Effector memory CD8-positive, alpha-beta T cell (primary cell): Measurements from ENCODE around the gene CAMK2N2.

Experiments
- ATAC-seq: fragments of 150-1000 bp; cut with Tn5 transposase; replicated peaks from 2 replicates; pipeline ENCODE4 v1.10.0; 2021; ENCODE audit warnings: mild to moderate bottlenecking, moderate library complexity
- DNase-seq, 3 experiments: peaks; one replicate each; pipeline ENCODE4 v3.0.0; 2021
- H3K27ac Mint-ChIP-seq, 2 donors: one replicate each; pipeline ENCODE4 v1.8.0; 2022; ENCODE audit warnings: mild to moderate bottlenecking in 2 of 2, mixed read lengths in 2 of 2, moderate library complexity in 2 of 2
- H3K27me3 Mint-ChIP-seq, 2 donors: one replicate each; pipeline ENCODE4 v1.8.0; 2022; ENCODE audit warnings: mixed read lengths in 2 of 2
- H3K36me3 Mint-ChIP-seq: one replicate; pipeline ENCODE4 v1.8.0; 2022; ENCODE audit warnings: mild to moderate bottlenecking, moderate library complexity, mixed read lengths; ENCODE audit not compliant: insufficient read depth
- H3K4me1 Mint-ChIP-seq, 2 donors: one replicate each; pipeline ENCODE4 v1.8.0; 2022; ENCODE audit warnings: low read depth in 2 of 2, mixed read lengths in 2 of 2
- H3K4me3 Mint-ChIP-seq, 2 donors: one replicate each; pipeline ENCODE4 v1.8.0; 2022; ENCODE audit warnings: mild to moderate bottlenecking in 2 of 2, mixed read lengths in 2 of 2, moderate library complexity in 2 of 2
- H3K9me3 Mint-ChIP-seq, 2 donors: one replicate each; pipeline ENCODE4 v1.8.0; 2022; ENCODE audit warnings: mixed read lengths in 2 of 2

The CAMK2N2 gene

DNA sequence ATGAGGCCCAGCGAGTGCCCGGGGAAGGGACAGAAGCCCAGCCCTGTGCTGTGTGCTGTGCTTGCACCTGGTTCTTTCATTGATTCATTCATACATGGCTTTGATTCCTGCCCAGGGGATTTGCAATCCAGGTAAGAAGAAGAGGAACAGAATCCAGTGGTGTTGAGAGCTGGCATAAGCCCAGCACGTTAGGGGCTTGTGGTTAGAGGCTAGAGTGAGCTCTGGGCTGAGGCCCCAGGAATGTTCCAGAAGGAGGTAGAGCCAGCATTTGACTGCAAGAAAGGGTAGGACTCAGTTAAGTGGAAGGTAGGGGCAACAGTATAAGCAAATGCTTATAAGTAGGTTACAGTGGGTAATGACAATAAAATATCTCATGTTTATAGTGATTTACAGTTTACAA lies 29.7 kb downstream of the CAMK2N2 start:
- Mint-ChIP-seq H3K4me3 (peak overlapping the region; percentile 56 to 63), H3K27me3 (peaks cover 42 to 65% of the 10 kb centered on the region in 2 donors), H3K9me3 (no peaks in the 10 kb centered on the region), H3K4me1 (peaks cover 10% of the 10 kb centered on the region in 2 donors), H3K36me3 (peaks cover 3% of the 10 kb centered on the region), H3K27ac (no peak overlapping the region)
- no peak for DNase-seq
- ATAC-seq = no peak

DNA sequence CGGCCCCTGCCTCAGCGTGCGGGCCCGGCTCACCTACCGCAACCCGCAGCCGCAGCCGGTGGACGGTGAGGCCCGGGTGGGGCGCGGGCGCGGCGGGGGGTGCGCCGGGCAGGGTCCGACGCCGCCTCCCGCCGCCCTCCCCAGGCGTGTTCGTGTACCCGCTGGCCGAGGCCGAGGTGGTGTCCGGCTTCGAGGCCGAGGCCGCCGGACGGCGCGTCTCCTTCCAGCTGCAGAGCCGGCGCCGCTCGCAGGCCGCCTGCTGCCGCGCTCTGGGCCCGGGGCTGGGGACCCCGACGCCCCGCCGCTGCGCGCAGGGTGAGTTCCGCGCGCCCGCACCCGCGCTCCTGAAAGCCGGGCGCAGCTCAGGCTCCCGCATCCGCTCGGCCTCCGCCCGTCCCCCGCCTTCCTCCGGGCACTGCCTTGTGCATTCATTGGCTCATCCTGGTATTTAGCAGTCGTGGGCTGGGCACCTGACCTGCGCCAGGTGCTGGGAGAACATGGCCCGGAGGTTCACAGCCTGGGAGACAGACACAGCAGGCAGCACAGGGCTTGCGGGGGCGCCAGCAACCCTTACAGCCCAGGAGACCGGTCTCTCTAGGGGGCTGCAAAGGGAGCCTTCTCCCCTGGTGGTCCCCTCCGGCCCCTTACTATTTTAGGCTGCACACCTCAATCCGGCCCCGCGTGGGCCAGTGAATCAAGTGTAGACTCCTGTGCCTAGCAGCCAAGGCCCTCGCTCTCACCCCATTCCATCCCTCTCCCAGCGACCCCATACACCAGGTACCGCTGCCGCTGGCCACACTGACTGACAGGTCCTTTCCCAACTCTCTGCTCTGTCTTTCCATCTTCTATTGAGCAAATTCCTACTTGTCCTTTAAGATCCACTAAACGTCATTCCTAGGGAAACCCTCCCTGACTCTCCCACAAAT lies 30.5 kb downstream of the CAMK2N2 start:
- no peak for ATAC-seq
- peaks cover 49 to 67% of the 10 kb centered on the region in 2 donors for H3K27me3 Mint-ChIP-seq
- no peak overlapping the region for H3K27ac Mint-ChIP-seq
- H3K4me1 Mint-ChIP-seq = peaks cover 10% of the 10 kb centered on the region in 2 donors
- peak overlapping the region; percentile 56 to 63 for H3K4me3 Mint-ChIP-seq
- H3K9me3 Mint-ChIP-seq = no peaks in the 10 kb centered on the region
- H3K36me3 Mint-ChIP-seq = peaks cover 3% of the 10 kb centered on the region
- DNase-seq = no peak

DNA sequence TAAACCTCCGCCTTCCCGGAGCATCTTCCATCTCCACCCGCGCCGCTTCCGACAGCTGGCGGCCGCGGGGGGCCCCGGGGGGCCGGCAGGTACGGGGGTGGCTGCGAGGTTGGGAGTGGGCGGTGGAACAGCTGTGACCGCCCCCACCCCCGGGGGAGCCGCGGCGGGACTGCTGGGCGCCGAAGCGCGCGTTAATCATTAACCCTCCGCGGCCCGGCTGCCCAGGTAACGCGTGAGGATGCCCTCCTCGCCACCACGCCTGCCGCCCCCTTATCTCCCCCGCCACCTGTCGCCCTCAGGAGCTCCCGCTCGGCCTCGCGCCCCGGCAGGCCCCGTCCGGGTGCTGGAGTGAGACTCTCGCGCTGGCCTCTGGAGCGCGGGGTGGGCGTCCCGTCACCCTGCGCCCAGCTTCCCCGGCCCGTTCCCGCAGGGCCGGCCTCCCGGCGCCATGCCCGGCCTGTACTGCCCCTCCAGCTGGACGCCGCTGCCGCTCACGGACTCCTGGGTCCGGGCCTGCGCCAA lies 31.2 kb downstream of the CAMK2N2 start:
- H3K4me1 Mint-ChIP-seq = peaks cover 10% of the 10 kb centered on the region in 2 donors
- H3K4me3 Mint-ChIP-seq = peak overlapping the region; percentile 54 to 89
- H3K36me3 Mint-ChIP-seq = peaks cover 3% of the 10 kb centered on the region
- H3K27me3 Mint-ChIP-seq = peaks cover 56 to 74% of the 10 kb centered on the region in 2 donors
- H3K27ac Mint-ChIP-seq = no peak overlapping the region
- no peaks in the 10 kb centered on the region for H3K9me3 Mint-ChIP-seq
- no peak for DNase-seq
- no peak for ATAC-seq

DNA sequence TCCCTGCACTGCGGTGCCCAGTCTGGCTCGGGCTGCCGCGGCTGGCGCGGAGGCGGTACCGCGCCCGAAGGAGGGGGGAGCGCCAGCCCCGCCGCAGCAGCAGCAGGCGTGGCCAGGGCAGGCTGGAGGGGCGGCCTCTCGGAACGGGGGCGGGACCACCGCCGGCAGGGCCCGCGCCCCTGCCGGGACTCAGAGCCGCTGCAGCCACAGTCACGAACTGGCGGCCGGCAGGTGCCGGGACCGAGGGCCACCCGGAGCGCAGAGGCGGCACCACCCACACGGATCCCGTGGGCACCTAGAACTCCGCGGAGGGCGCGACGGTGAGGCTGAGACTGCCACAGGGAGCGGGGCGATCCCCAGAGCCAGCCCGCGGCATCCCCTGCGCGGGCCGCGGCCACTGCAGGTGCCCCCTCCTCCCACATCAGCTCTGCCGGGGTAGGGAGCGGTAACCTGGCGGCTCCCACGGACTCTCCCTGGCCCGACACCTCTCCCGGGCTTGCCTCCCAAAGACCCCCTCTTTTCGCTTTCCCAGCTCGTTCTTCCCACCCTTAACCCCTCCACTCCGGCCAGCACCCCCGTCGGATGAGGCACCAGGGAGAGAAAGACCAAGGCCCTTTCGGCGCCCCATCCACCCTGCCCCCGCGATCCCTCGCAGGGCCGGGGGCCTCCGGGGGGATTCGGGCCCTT lies 31.8 kb downstream of the CAMK2N2 start, which contains the start of gene VWA5B2:
Gene VWA5B2, plus strand, starts transcription at position 192 of the 687 bp plus-strand sequence. CDS start 944 bp downstream, outside the sequence.
- H3K4me1 Mint-ChIP-seq = peaks cover 10% of the 10 kb centered on the region in 2 donors
- H3K27me3 Mint-ChIP-seq = peaks cover 60 to 80% of the 10 kb centered on the region in 2 donors
- peak within 1 kb of the TSS; percentile 82 to 89 for H3K4me3 Mint-ChIP-seq
- no peaks in the 10 kb centered on the region for H3K9me3 Mint-ChIP-seq
- DNase-seq = peak; percentile 67 to 82 (median 74)
- peak; percentile 97 for ATAC-seq
- peaks cover 3% of the 10 kb centered on the region for H3K36me3 Mint-ChIP-seq
- H3K27ac Mint-ChIP-seq = peak within 1 kb of the TSS in 1 of 2 donors; percentile 75

DNA sequence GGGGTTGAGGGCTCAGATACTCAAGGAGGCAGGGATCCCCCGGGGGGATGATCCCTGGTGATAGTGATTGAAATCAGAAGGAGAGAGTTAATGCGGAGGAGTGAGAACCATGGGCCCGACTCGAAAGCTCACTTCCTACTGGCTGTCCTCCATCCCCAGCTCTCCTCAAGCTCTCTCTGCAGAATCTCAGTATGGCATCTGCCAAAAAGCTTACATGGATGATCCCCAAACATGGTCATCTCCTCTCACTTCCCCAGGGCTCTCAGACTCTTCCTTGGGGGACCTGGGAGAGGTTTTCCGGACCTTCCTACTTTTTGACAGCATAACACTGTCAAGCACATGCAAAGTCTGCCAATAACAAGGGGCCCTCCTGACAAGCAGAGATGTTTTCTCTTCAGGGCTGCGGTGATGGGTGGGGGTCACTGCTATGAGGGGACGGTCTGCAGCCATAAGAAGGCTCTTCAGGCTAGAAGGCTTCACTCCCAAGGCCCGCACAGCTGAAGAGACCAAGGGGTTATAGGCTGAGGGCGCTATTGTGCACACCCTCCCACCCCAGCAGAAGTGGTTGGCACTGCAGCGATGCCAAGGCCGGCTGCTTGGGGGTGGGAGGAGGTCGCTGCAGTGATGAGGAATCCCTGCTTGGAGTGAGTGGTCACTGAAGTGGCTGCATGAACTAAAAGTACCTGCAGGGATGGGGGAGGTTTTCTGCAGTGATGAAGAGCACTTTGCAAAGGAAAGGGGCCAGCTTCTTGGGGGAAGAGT lies 32.8 kb downstream of the CAMK2N2 start:
- DNase-seq (no peak), ATAC-seq (no peak)
- Mint-ChIP-seq H3K27ac (peak overlapping the region in 1 of 2 donors; percentile 75), H3K9me3 (no peaks in the 10 kb centered on the region), H3K27me3 (peaks cover 60 to 80% of the 10 kb centered on the region in 2 donors), H3K36me3 (peaks cover 6% of the 10 kb centered on the region), H3K4me1 (peaks cover 10% of the 10 kb centered on the region in 2 donors), H3K4me3 (peak overlapping the region; percentile 82 to 89)

DNA sequence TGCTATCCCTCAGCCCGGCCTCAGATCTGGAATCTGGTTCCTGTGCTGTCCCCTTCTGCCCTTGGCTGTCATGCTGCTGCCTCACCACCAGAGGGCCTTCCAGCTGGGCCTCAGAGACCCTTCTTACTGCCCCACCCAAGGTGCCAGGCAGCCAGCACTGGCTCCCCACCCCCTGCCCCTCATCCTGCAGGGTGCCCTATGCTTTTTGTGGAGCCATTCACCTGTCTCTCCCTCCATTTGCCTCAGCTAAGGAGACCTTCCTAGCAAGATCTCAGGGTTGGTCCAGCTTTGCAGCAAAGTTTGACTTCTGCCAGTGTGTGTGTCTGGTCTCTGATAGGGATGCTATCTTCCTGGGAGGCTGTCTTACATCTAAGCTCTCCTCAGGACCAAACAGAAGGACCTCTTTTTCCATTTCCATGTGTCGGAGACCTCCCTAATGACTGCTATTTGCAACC lies 33.8 kb downstream of the CAMK2N2 start:
- Mint-ChIP-seq H3K27ac (no peak overlapping the region), H3K36me3 (peaks cover 6% of the 10 kb centered on the region), H3K4me1 (peaks cover 10% of the 10 kb centered on the region in 2 donors), H3K27me3 (peaks cover 53 to 80% of the 10 kb centered on the region in 2 donors), H3K4me3 (no peak overlapping the region), H3K9me3 (no peaks in the 10 kb centered on the region)
- DNase-seq = peak; percentile 43 to 53 (median 45)
- peak; percentile 30 for ATAC-seq

DNA sequence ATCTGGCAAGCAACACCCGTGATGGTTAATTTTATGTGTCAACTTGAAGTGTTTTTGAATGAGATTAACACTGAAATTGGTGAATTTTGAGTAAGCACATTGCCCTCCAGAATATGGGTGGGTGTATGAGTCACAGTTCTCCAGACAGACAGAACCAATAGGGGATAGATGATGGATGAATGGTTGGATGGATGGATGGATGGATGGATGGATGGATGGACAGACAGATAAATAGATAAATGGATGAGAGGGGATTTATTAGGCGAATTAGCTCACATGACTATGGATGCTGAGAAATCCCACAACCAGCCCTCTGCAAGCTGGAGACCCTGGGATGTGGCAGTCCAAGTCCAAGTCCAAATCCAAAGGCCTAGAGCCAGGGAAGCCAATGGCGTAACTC lies 37.4 kb downstream of the CAMK2N2 start:
- Mint-ChIP-seq H3K36me3 (peaks cover 3% of the 10 kb centered on the region), H3K9me3 (no peaks in the 10 kb centered on the region), H3K4me1 (peaks cover 3 to 7% of the 10 kb centered on the region in 2 donors), H3K4me3 (no peak overlapping the region), H3K27ac (no peak overlapping the region), H3K27me3 (peaks cover 37 to 61% of the 10 kb centered on the region in 2 donors)
- ATAC-seq (no peak), DNase-seq (no peak)

DNA sequence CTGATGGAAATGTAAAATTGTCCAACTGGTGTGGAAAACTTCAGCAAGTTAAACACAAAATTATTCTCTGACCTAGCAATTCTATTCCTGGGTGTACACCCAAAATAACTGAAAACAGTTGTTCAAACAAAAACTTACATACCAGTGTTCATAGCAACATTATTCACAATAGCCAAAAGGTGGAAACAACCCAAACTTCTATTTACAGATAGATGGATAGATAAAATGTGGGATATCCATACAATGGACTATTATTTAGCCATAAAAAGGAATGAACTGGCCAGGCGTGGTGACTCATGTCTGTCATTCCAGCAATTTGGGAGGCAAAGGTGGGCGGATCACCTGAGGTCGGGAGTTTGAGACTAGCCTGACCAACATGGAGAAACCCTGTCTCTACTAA lies 38.8 kb downstream of the CAMK2N2 start:
- DNase-seq (no peak), ATAC-seq (no peak)
- Mint-ChIP-seq H3K9me3 (no peaks in the 10 kb centered on the region), H3K4me3 (no peak overlapping the region), H3K27ac (no peak overlapping the region), H3K4me1 (peaks cover 0 to 2% of the 10 kb centered on the region in 2 donors), H3K27me3 (peaks cover 30 to 56% of the 10 kb centered on the region in 2 donors), H3K36me3 (peaks cover 3% of the 10 kb centered on the region)

DNA sequence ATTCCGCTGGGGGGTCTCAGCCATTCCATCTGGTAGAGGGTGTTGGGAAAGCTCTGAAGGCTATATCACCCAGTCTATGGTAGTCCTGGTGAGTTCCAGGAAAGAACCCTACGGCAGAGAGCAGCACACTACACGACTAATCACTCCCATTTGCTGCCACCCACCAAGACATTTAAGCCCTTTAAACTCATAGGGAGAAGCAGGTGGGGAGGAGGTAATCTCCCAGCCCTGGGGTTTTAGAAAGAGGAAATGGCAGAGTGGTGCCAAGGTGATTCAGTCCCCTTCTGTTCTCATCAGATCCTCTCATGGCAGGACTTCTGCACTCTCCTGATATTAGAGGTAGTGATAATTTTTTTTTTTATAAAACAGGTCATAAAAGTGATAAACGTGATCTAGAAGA lies 42.5 kb downstream of the CAMK2N2 start:
- H3K4me3 Mint-ChIP-seq = no peak overlapping the region
- H3K27ac Mint-ChIP-seq = no peak overlapping the region
- no peaks in the 10 kb centered on the region for H3K4me1 Mint-ChIP-seq
- DNase-seq (no peak), ATAC-seq (no peak)
- H3K36me3 Mint-ChIP-seq = peaks cover 5% of the 10 kb centered on the region
- no peaks in the 10 kb centered on the region for H3K9me3 Mint-ChIP-seq
- H3K27me3 Mint-ChIP-seq = peaks cover 14 to 39% of the 10 kb centered on the region in 2 donors

DNA sequence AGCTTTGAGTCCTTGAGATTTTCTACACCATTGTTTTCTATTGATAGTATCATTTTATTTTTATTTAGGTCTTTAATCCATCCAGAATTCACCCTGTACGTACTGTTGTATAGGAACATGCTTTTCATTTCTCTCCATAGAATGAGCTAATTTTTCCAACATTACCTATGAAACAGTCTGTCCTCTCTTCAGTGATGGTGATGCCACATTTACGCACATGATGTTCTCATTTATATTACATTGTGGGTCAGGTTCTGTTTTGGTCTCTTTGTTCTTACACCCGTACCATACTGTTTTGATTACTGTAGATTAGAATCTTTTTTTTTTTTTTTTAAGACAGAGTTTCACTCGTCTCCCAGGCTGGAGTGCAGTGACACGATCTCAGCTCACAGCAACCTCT lies 49.6 kb downstream of the CAMK2N2 start:
- peaks cover 21 to 23% of the 10 kb centered on the region in 2 donors for H3K27me3 Mint-ChIP-seq
- peaks cover 3% of the 10 kb centered on the region for H3K36me3 Mint-ChIP-seq
- ATAC-seq (no peak), DNase-seq (no peak)
- H3K27ac Mint-ChIP-seq = no peak overlapping the region
- H3K4me3 Mint-ChIP-seq = no peak overlapping the region
- no peaks in the 10 kb centered on the region for H3K9me3 Mint-ChIP-seq
- H3K4me1 Mint-ChIP-seq = no peaks in the 10 kb centered on the region

DNA sequence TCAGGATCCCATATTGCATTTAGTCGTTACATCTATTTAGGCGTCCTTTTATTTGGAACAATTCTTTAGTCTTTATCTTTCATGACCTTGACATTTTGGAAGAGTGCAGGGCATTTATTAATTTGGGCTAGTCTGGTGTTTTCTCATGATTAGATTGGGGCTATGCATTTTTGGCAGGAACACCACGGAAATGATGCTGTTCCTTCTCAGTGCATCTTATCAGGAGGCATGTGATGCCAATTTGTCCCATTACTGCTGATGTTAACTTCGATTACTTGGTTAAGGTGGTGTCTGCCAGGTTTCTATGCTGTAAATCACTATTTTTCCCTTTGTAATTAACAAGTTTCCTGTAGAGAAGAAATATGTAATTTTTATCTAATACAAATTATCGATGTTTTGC lies 50.1 kb downstream of the CAMK2N2 start:
- H3K9me3 Mint-ChIP-seq = no peaks in the 10 kb centered on the region
- no peak overlapping the region for H3K27ac Mint-ChIP-seq
- H3K4me3 Mint-ChIP-seq = no peak overlapping the region
- peaks cover 25 to 27% of the 10 kb centered on the region in 2 donors for H3K27me3 Mint-ChIP-seq
- no peak for DNase-seq
- peaks cover 3% of the 10 kb centered on the region for H3K36me3 Mint-ChIP-seq
- no peak for ATAC-seq
- no peaks in the 10 kb centered on the region for H3K4me1 Mint-ChIP-seq
